Measurements from ENCODE around the gene NGF.

Gene NGF

DNA sequence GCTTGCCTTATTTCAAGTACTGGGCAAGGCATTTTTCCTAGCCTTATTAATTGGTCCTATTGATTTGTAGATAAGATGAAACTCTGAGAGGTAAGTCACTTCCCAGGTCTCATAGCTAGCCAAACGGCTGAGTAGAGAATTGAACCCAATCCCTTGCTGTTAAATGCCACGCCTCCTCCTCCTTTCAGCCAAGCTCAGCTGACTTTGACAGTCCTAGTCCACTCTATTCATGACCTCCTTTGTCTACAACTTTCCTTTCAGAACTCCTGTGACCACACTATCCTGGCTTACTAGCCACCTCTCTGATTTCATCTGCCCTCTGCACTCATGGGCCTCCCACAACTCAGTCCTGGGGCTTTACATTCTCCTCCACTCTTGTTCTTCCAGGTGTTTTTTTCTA, 3.9 kb upstream of the NGF start:
- no peaks in the 10 kb centered on the region for H3K36me3 ChIP-seq (ENCODE audit: control insufficient read depth, insufficient read depth, low read length)
- TF ChIP-seq, protein P1, sequence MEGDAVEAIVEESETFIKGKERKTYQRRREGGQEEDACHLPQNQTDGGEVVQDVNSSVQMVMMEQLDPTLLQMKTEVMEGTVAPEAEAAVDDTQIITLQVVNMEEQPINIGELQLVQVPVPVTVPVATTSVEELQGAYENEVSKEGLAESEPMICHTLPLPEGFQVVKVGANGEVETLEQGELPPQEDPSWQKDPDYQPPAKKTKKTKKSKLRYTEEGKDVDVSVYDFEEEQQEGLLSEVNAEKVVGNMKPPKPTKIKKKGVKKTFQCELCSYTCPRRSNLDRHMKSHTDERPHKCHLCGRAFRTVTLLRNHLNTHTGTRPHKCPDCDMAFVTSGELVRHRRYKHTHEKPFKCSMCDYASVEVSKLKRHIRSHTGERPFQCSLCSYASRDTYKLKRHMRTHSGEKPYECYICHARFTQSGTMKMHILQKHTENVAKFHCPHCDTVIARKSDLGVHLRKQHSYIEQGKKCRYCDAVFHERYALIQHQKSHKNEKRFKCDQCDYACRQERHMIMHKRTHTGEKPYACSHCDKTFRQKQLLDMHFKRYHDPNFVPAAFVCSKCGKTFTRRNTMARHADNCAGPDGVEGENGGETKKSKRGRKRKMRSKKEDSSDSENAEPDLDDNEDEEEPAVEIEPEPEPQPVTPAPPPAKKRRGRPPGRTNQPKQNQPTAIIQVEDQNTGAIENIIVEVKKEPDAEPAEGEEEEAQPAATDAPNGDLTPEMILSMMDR (IDR thresholded peaks at IDR 0.05; ENCODE audit: insufficient read depth, low read length, poor library complexity, severe bottlenecking) = no peak
- H3K4me3 ChIP-seq (replicated peaks; ENCODE audit: low read depth, low read length) = no peak overlapping the region
- DNase-seq (ENCODE audit: extremely low read depth, insufficient read length) = no peak
- peaks cover 3% of the 10 kb centered on the region for H3K27me3 ChIP-seq (replicated peaks; ENCODE audit: control insufficient read depth, insufficient read depth, low read length)

DNA sequence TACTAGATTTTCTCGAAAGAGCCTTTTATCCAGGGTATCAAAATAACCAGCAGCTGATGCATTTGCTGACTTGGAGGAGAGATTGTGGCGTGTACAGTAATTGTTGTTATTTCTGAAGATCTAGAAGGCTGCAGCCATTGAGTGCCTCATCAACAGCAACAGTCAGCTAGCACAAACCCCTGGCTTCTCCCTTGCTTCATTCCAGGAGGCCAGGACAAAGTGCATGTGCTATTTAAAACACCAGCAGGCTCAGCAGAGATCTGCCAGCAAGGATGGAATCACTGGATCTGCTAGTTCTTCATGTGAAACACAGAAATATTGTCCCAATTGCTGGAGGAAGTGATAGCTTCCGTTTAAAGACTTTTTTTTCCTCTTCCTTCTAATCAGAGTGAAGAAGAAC, 2.8 kb upstream of the NGF start:
- no peak for DNase-seq (ENCODE audit: extremely low read depth, insufficient read length)
- H3K4me3 ChIP-seq (replicated peaks; ENCODE audit: low read depth, low read length) = no peak overlapping the region
- peaks cover 2% of the 10 kb centered on the region for H3K27me3 ChIP-seq (replicated peaks; ENCODE audit: control insufficient read depth, insufficient read depth, low read length)
- TF ChIP-seq, protein P1 (IDR thresholded peaks at IDR 0.05; ENCODE audit: insufficient read depth, low read length, poor library complexity, severe bottlenecking) = no peak
- no peaks in the 10 kb centered on the region for H3K36me3 ChIP-seq (ENCODE audit: control insufficient read depth, insufficient read depth, low read length)

GRCh38 chr1:115338457-115338820, 390 bp upstream of the NGF start:
- H3K36me3 ChIP-seq (ENCODE audit: control insufficient read depth, insufficient read depth, low read length) = no peaks in the 10 kb centered on the region
- TF ChIP-seq, protein P1 (IDR thresholded peaks at IDR 0.05; ENCODE audit: insufficient read depth, low read length, poor library complexity, severe bottlenecking) = no peak
- H3K4me3 ChIP-seq (replicated peaks; ENCODE audit: low read depth, low read length) = no peak overlapping the region
- no peak for DNase-seq (ENCODE audit: extremely low read depth, insufficient read length)
- peaks cover 2% of the 10 kb centered on the region for H3K27me3 ChIP-seq (replicated peaks; ENCODE audit: control insufficient read depth, insufficient read depth, low read length)

DNA sequence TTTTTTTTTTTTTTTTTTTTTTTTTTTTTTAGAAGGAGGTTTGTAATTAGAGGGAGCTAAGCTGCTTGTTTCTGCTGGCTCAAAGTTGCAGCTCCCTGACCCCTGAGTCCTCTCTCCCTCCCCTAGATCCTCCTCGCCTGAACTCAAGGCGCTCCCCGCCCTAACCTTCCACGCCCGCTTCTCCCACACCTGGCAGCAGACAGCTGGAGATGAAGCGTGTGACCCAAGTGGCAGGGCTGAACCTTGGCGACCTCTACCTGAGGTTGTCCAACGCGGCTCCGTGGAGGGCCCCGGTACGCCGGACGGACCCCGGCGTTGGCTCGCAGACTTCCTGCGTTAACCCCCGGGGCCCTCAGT, 795 bp downstream of the NGF start:
- peaks cover 2% of the 10 kb centered on the region for H3K27me3 ChIP-seq (replicated peaks; ENCODE audit: control insufficient read depth, insufficient read depth, low read length)
- H3K4me3 ChIP-seq (replicated peaks; ENCODE audit: low read depth, low read length) = no peak overlapping the region
- TF ChIP-seq, protein P1 (IDR thresholded peaks at IDR 0.05; ENCODE audit: insufficient read depth, low read length, poor library complexity, severe bottlenecking) = no peak
- no peaks in the 10 kb centered on the region for H3K36me3 ChIP-seq (ENCODE audit: control insufficient read depth, insufficient read depth, low read length)
- DNase-seq (ENCODE audit: extremely low read depth, insufficient read length) = no peak

- no peak for DNase-seq (ENCODE audit: extremely low read depth, insufficient read length)
- Histone ChIP-seq H3K36me3 (ENCODE audit: control insufficient read depth, insufficient read depth, low read length) (no peaks in the 10 kb centered on the region), H3K4me3 (replicated peaks; ENCODE audit: low read depth, low read length) (no peak overlapping the region), H3K27me3 (replicated peaks; ENCODE audit: control insufficient read depth, insufficient read depth, low read length) (peaks cover 2% of the 10 kb centered on the region)
- TF ChIP-seq, protein P1 (IDR thresholded peaks at IDR 0.05; ENCODE audit: insufficient read depth, low read length, poor library complexity, severe bottlenecking) = no peak
These were observed 1.3 kb downstream of the NGF start for GRCh38 chr1:115336741-115337140.
